Activated gamma-delta T cell treated with Interleukin-2 at 50 U/mL for 16 hours (primary cell): ENCODE measurements around the gene TOR3A.
"Not testable (repeated sequence)": the region's sequence is repeated elsewhere in the genome, so short reads cannot be mapped to it uniquely, and the experiment has no call there.

Experiments used
- DNase-seq: peaks from one replicate; pipeline ENCODE4 v3.0.0-alpha.2; 2020

Gene TOR3A

GRCh38 chr1:179115181-179115580, 33.3 kb downstream of the TOR3A start:
- DNase-seq, result no peak

GRCh38 chr1:179119513-179119912, 37.6 kb downstream of the TOR3A start:
- no peak for DNase-seq

- DNase-seq, result no peak
These were observed 38.9 kb downstream of the TOR3A start for GRCh38 chr1:179120736-179121135.

DNA sequence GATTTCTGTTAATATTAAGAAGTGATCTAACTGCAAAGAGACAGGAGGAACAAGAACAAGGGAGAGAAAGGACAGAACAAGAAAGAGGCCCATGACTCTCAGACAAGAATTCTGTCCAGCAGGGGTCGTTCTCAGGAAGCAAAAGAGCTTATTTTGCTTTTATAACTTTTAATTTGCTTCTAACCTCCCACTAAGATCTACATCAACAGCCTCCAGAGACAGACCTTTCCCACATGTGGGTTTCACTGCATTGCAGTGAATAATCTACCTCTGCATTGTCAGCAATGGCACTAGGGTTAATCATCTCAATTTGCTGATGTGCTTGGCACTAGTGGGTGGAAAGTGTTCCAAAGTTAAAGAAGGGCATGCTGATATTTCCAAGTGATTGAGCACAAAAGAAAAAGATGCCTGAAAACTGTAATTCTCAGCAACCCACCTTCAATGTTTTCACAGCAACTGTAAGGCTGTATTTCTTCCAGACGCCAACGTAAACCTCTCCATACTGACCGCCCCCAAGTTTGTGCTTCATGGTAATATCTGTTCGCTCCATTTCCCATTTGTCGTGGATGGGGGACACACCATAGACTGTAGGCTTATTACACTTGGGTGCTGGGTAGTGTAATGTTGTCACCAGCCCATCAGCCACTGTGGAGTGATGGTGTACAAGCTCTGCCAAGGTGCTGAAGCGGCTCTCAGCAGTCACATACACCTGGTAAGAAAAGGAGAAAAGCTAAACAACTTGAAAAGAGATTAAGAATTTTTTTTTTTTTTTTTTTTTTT, 39.5 kb downstream of the TOR3A start:
- peak; percentile 31 for DNase-seq

DNA sequence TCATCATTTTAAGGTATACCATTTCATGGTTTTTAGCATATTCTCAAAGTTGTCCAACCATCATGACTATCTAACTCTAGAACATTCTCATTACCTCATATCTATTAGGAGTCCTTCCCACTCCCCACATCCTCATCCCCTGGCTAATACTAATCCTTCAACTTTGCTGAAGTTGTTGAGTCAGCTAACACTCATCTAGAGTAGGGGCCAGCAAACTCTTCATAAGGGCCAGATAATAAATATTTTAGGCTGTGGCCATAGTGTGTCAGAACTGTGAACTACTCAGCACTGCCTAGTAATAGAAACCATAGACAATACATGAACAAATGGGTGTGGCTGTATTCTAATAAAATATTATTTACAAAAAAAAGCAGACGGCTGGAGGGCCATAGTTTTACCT, 43.0 kb downstream of the TOR3A start:
- DNase-seq, result no peak

GRCh38 chr1:179126338-179127060, 44.6 kb downstream of the TOR3A start:
- DNase-seq, result no peak

- no peak for DNase-seq
These were observed 45.5 kb downstream of the TOR3A start for GRCh38 chr1:179127163-179127895.

- no peak for DNase-seq
These were observed 46.6 kb downstream of the TOR3A start for GRCh38 chr1:179128520-179128919.

GRCh38 chr1:179129702-179130473, 48.0 kb downstream of the TOR3A start:
- no peak for DNase-seq

GRCh38 chr1:179135168-179135567, 53.3 kb downstream of the TOR3A start:
- DNase-seq, result not testable (repeated sequence)

- not testable (repeated sequence) for DNase-seq
These were observed 53.8 kb downstream of the TOR3A start for GRCh38 chr1:179135707-179136106.

DNA sequence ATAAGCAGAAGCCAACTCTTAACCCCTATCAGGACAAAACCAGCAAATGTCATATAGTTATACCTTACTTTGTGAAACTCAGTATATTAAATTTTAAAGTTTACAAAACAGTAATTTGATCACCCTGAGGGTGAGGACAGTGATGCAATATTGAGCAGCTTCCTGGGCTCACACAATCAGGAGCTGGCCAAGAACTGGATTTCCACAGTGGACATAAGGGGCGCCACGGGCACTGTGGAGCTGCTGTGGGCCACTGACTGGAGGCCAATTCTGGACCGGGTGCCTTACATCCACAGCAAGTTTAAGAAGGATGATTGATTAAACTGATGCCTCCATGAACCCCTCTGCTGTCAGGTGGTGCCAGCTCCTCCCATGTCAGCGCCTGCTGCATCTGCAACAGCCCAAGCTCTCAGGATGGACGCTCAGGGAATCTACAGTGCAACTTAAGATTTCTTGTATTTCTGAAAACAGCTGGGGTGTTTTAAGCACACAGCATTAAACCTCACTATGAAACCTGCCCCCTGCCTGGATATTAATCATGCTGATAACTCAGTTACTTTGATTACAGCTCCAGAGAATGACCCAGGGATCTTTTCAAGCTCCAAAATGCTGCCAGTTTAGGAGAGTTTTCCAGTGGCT, 55.9 kb downstream of the TOR3A start:
- DNase-seq, result no peak

GRCh38 chr1:179138755-179139154, 56.9 kb downstream of the TOR3A start:
- not testable (repeated sequence) for DNase-seq

DNA sequence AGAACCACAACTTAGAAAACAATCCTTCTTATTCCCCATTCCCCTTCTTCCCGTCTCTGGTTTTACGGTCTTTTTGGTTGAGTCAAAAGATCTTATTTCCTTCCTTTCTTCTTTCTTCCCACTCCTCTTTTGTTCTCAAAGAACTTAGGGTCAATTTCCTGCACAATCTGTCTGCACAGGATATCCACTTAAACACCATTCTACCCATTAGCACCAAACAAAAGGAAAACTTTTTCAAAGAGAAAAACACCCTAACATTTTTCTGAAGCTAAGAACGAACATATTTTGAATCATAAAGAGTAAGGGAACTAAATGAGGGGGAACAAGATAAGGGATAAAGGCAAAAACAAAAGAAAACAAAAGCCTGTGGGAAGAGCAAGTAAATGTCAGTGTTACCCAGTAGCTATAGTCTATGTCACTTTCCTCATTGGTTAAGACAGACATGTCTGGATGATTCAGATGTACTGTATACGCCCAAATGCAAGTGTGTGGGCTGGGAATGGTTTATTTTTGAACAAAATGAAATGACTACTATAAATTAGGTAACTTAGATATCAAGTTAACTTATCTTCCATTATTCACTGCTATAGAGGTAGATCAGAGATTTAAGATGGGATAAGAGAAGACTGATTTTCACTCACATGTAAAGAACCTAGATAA, 59.9 kb downstream of the TOR3A start:
- DNase-seq, result no peak

GRCh38 chr1:179142889-179143299, 61.0 kb downstream of the TOR3A start:
- DNase-seq, result no peak

- no peak for DNase-seq
These were observed 61.5 kb downstream of the TOR3A start for GRCh38 chr1:179143322-179143721.

DNA sequence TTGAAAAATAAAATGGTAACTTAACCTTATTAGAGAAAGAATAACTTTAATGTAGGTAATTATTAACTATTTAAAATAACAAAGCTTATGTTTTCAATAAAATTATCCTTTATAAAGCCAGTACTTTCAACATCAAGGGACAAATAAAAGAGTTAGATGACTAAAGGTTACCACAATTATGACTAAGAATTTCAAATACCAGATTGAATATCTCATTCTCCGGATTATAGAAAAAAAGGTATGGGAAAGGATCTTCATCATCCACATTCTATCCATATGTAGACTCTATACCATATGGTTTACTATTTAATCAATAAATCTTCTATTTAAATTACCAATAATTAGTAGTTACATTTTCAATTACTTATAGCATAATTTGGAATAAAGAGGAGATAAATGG, 62.8 kb downstream of the TOR3A start:
- no peak for DNase-seq

- DNase-seq, result no peak
These were observed 63.7 kb downstream of the TOR3A start for GRCh38 chr1:179145521-179145920.
